GM18858 (cell line): ENCODE results near the gene PPT1.

ENCODE experiments used
- ATAC-seq: cut with Tn5 transposase; IDR thresholded peaks from one replicate; pipeline ENCODE4 v1.9.1; 2021; ENCODE audit not compliant: unreplicated experiment

Gene PPT1

DNA sequence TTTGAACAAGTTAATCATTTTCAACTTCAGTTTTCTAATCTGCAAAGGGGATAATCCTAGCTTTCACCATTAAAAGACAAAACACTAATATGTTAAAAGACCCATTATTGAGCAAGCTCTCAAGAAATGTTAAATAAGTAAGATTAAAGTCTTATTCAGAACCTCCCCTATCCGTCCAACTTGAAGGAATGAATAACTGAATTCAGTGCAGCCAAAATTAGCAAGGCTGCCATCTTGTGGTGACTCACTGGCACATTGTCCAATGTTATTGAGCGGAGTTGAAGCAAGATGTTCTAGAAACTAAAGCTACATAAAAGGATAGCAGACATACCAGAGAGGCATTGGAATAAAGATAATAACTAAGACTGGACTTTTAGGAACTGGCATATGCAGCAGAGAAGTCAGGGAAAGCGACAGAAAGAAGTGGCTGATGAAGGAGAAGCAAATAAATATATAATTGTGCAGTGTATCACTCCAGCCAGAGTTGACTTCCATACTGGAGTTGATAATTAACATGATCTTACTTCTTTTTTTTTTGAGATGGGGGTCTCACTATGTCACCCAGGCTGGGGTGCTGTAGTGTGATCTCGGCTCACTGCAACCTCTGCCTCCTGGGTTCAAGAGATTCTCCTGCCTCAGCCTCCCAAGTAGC, 64.7 kb downstream of the PPT1 start:
- no peak for ATAC-seq

DNA sequence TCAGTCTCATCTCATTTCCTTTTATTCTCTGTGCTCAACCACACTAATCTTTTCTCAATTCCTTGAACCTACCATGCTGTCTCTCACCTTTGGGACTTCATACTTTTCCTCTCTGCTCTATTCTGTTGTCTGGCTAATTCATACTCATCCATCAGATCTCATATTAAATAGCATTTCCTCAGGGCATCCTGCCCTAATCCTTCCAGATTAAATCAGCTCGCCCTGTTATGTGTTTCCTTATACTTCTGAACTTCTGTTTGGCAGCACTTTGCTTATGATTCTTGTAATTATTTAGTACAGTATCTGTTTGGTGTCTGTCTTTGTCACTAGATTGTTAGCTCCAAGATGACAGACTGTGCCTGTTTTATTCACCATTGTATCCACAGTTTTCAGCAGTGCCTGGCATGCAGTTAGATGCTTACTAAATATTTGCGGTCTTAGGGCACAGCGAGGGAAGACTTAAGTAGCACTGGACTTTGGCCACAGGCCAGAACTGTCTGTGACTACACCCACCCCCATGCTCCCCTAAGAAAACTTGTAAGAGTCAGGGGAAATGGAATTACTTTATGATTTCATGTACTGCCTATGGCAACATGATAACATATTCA, 66.4 kb downstream of the PPT1 start:
- ATAC-seq: no peak

DNA sequence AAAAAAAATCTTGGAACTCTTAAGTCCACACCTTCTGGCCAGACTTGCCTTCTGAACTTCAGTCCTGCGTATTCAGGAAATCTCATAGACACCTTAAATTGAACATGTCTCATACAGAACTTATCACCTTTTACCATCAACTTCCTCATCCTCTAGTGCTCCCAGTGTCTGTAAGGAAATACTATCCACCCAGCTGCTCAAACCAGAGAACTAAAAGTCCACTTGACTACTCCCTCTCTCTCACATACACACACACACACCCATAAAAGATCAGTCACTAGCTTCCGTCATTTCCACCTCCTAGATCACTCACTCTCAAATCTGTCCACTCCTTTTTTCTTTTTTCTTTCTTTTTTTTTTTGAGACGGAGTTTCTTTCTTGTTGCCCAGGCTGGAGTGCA, 67.4 kb downstream of the PPT1 start:
- no peak for ATAC-seq

DNA sequence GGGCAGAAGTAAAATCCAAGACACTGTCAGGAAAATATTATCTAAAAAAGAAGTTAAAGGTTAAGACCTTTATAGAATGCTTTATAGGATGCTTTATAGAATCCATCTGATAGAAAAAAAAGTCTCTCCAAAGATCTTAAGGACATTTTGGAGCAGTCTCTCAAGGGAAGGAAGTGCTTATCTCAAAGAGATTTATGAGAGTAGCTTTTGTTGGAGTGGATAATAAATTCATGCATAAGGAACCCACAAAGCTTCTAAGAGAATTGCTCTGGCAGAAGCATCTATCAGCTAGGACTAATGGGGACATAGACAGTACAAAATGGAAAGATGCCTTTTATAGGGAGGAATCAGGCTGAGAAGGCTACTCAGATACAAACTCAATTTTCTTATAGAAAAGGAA, 69.4 kb downstream of the PPT1 start:
- no peak for ATAC-seq

DNA sequence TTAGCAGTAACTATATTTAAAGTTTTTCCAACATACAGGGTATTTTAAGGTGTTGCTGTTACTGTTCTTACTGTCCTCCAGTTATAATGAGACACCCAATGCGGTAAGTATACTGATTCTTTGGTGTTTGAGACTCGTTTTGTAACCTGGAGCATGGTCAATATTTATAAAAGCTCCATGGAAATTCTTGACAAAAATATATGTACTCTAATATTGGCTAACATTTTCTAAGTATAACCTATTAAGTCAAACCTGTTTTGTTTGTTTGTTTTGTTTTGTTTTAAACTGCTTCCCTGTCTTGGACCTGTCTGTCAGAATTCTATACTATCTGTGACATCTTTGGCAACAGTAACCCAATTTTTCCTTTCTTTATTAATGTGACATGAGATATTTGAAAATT, 72.4 kb downstream of the PPT1 start:
- ATAC-seq: no peak

DNA sequence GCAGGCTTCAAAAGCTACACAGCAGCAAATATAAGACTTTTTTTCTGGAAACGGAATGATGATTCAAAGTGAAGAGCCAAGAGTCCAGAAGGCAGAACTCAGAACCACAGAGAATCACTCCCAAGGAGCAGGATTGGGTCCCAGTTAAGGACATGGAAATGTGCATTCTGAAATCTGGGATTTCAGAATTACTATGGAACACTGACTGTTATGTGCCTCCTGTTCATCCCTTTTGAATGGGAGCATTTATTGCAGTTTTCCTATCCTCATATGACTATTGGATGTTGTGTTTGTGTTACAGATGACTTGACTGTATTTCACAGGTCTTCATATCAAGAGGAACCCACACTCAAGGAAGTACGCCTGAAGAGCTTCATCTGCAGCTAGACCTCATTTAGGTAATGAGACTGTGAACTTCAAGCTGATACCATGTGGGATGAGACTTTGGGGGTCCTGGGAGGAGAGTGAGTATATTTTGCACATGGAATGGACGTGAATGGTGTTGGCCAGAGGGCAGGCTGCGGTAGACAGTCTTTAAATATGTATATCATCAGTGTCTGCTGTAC, 73.6 kb downstream of the PPT1 start:
- no peak for ATAC-seq
